Measurements from ENCODE around the gene RABL2B.

RABL2B gene

GRCh38 chr22:50722048-50722701 lies 61.3 kb downstream of the RABL2B start:
- no peak for DNase-seq

- no peak for DNase-seq
These were observed 62.1 kb downstream of the RABL2B start for GRCh38 chr22:50721257-50721844.

DNA sequence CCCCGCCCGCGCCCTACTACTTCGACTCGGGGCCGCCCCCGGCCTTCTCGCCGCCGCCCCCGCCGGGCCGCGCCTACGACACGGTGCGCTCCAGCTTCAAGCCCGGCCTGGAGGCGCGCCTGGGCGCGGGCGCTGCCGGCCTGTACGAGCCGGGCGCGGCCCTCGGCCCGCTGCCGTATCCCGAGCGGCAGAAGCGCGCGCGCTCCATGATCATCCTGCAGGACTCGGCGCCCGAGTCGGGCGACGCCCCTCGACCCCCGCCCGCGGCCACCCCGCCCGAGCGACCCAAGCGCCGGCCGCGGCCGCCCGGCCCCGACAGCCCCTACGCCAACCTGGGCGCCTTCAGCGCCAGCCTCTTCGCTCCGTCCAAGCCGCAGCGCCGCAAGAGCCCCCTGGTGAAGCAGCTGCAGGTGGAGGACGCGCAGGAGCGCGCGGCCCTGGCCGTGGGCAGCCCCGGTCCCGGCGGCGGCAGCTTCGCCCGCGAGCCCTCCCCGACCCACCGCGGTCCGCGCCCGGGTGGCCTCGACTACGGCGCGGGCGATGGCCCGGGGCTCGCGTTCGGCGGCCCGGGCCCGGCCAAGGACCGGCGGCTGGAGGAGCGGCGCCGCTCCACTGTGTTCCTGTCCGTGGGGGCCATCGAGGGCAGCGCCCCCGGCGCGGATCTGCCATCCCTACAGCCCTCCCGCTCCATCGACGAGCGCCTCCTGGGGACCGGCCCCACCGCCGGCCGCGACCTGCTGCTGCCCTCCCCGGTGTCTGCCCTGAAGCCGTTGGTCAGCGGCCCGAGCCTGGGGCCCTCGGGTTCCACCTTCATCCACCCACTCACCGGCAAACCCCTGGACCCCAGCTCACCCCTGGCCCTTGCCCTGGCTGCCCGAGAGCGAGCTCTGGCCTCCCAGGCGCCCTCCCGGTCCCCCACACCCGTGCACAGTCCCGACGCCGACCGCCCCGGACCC lies 62.9 kb downstream of the RABL2B start:
- no peak for DNase-seq

- no peak for DNase-seq
These were observed 63.6 kb downstream of the RABL2B start for GRCh38 chr22:50719814-50720300.

DNA sequence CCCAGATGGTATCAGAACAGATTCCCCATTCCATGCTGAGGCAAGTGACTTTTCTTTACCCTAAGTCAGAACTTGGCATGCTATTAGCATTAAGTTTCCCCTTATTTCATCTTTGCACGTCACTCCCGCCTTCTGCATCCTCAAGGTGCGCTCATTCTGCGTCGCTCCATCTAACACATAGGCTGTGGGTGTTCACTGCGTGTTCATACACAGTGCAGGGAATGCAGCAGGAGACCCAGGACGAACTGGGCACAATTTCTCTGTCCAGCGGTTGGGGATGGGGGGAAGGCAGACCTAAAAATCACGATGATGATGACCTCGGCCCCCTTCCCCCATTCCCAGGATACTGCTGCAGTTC lies 65.1 kb downstream of the RABL2B start:
- no peak for DNase-seq

- DNase-seq, result no peak
These were observed 65.6 kb downstream of the RABL2B start for GRCh38 chr22:50717709-50718351.

All from MV-4-11 (cell line).